Measurements from ENCODE around the gene PRM1. TPM values are rescaled to one million over a fixed set of nuclear protein-coding genes. Genes with fewer than 3 reads are reported as not detected.

PRM1 gene
- total and polyA plus RNA-seq, 2 of the 13 experiments (the other 11 are each of a cell fraction or from before 2014, with no cell fraction given) = not detected

GRCh38 chr16:11312718-11313492 is 31.8 kb upstream of the PRM1 start (continued):
- TF ChIP-seq HOXA9 (CRISPR knock-in tag; IDR thresholded peaks at IDR 0.05; ENCODE audit: borderline replicate concordance) = no peak
- TF ChIP-seq DNMT1 (CRISPR knock-in tag; IDR thresholded peaks at IDR 0.05) = 0 out of 2 replicates have a peak, but pooled peaks have one; percentile 59
- no peak; the same call in 1 of the 2 replicates for TF ChIP-seq TFDP1 (CRISPR knock-in tag; IDR thresholded peaks at IDR 0.05; ENCODE audit: borderline replicate concordance)
- TF ChIP-seq PLSCR1 (CRISPR knock-in tag; IDR thresholded peaks at IDR 0.05; ENCODE audit: borderline replicate concordance) = no peak
- TF ChIP-seq MBD4 (IDR thresholded peaks at IDR 0.05; ENCODE audit: borderline replicate concordance, low read length) = no peak
- no peak for TF ChIP-seq ZHX2 (IDR thresholded peaks at IDR 0.05; ENCODE audit: low read depth)
- TF ChIP-seq ZHX2 (CRISPR knock-in tag; IDR thresholded peaks at IDR 0.05; ENCODE audit: borderline replicate concordance) = no peak
- no peak for TF ChIP-seq DMTF1 (CRISPR knock-in tag; IDR thresholded peaks at IDR 0.05)
- TF ChIP-seq TEAD3 (CRISPR knock-in tag; optimal IDR thresholded peaks at IDR 0.05; ENCODE audit: borderline replicate concordance) = peak; percentile 32
- TF ChIP-seq NFAT5 (CRISPR knock-in tag; IDR thresholded peaks at IDR 0.05) = no peak
- TF ChIP-seq ZNF430 (CRISPR knock-in tag; IDR thresholded peaks at IDR 0.05) = 0 out of 2 replicates have a peak, but pooled peaks have one; percentile 18
